ENCODE results near the gene NKX1-2.

GRCh38 chr10:124465003-124465776, 15.4 kb upstream of the NKX1-2 start:
- TF ChIP-seq CTCF (IDR thresholded peaks at IDR 0.05) (no peak), POLR2AphosphoS5 (IDR thresholded peaks at IDR 0.05) (no peak), POLR2A (IDR thresholded peaks at IDR 0.05; ENCODE audit: low read depth) (no peak), EP300 (IDR thresholded peaks at IDR 0.05) (no peak)
